Measurements from ENCODE around the gene HDAC3.

DNA sequence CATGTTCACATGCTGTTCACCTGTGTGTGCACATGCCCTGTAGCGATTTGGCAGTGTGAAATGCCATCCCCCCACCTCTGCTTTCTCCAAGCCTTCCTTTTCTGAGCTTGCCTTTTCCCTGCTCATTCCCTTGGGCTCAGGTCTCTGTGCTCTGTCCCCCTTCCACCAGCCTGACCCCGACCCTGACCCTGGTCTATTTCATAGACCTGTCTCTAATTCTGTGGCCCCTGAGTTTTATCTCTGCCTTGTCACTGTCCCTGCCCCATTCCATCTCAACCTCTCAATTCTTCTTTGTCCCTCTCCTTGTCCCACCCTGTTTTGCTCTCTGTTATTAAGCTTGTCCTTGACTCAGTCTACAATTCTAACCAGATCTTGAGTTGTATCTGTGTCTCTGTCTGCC is 44.6 kb upstream of the HDAC3 start:
- TF ChIP-seq, protein P1, sequence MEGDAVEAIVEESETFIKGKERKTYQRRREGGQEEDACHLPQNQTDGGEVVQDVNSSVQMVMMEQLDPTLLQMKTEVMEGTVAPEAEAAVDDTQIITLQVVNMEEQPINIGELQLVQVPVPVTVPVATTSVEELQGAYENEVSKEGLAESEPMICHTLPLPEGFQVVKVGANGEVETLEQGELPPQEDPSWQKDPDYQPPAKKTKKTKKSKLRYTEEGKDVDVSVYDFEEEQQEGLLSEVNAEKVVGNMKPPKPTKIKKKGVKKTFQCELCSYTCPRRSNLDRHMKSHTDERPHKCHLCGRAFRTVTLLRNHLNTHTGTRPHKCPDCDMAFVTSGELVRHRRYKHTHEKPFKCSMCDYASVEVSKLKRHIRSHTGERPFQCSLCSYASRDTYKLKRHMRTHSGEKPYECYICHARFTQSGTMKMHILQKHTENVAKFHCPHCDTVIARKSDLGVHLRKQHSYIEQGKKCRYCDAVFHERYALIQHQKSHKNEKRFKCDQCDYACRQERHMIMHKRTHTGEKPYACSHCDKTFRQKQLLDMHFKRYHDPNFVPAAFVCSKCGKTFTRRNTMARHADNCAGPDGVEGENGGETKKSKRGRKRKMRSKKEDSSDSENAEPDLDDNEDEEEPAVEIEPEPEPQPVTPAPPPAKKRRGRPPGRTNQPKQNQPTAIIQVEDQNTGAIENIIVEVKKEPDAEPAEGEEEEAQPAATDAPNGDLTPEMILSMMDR (conservative IDR thresholded peaks at IDR 0.05), result no peak
- TF ChIP-seq EZH2 (IDR thresholded peaks at IDR 0.05; ENCODE audit: low read depth), result no peak

All from PC-9 (cell line).